HEK293 (cell line): ENCODE results near the gene SLC38A7.

Experiments
- CTCF ChIA-PET: fragments of 350-600 bp; formaldehyde crosslinking; extraction: SDS; loops from one replicate; lab custom pipeline; 2021; ENCODE audit warnings: antibody characterized with exemption; lab: Yijun Ruan, JAX
- POLR2A ChIA-PET: fragments of 300-600 bp; formaldehyde crosslinking; extraction: SDS; loops from one replicate; lab custom pipeline; 2020; ENCODE audit warnings: antibody characterized with exemption, inconsistent platforms; lab: Yijun Ruan, JAX
- H3K27ac ChIP-seq: fragments of 200-500 bp; sonication (Bioruptor generic); 2 replicates; pipeline ENCODE4 v1.5.1; 2014; ENCODE audit warnings: low read depth, low read length, control low read depth, inconsistent platforms; ENCODE audit errors: extremely low read depth
- H3K36me3 ChIP-seq, 2 experiments: fragments of 200-500 bp in 1 of 2; sonication (Bioruptor generic) in 1 of 2; 1 replicate in 1 of 2; 2 replicates in 1 of 2; pipeline ENCODE4 v1.5.1; 2014 to 2017; ENCODE audit warnings: inconsistent platforms in 2 of 2, low read length in 2 of 2; ENCODE audit not compliant: control insufficient read depth in 2 of 2, insufficient read depth in 1 of 2
- H3K4me1 ChIP-seq: fragments of 200-500 bp; sonication (Bioruptor generic); 2 replicates; pipeline ENCODE4 v1.5.1; 2014; ENCODE audit warnings: mild to moderate bottlenecking, low read length, inconsistent platforms; ENCODE audit not compliant: control insufficient read depth, insufficient read depth
- H3K4me3 ChIP-seq: 2 replicates; pipeline ENCODE4 v1.5.1; 2011; ENCODE audit warnings: low read depth, mild to moderate bottlenecking, control low read depth, low read length, moderate library complexity
- H3K9me3 ChIP-seq: fragments of 200-500 bp; sonication (Bioruptor generic); 2 replicates; pipeline ENCODE4 v1.5.1; 2014; ENCODE audit warnings: low read depth, low read length, inconsistent platforms; ENCODE audit not compliant: control insufficient read depth, insufficient read depth
- GLIS1 ChIP-seq: fragments of 450-650 bp; formaldehyde crosslinking; IDR thresholded peaks from 2 replicates; pipeline ENCODE4 v1.5.1; 2016; ENCODE audit warnings: missing biosample characterization, missing genetic modification characterization
- PRDM2 ChIP-seq: fragments of 450-650 bp; formaldehyde crosslinking; IDR thresholded peaks from 2 replicates; pipeline ENCODE4 v1.5.1; 2016; ENCODE audit warnings: missing biosample characterization, missing genetic modification characterization, borderline replicate concordance
- PRDM4 ChIP-seq: fragments of 450-650 bp; formaldehyde crosslinking; IDR thresholded peaks from 2 replicates; pipeline ENCODE4 v1.5.1; 2017; ENCODE audit warnings: missing biosample characterization, missing genetic modification characterization
- REST ChIP-seq: fragments of 450-650 bp; formaldehyde crosslinking; IDR thresholded peaks from 2 replicates; pipeline ENCODE4 v1.5.1; 2016; ENCODE audit warnings: missing biosample characterization, missing genetic modification characterization
- SCRT1 ChIP-seq: fragments of 450-650 bp; formaldehyde crosslinking; IDR thresholded peaks from 2 replicates; pipeline ENCODE4 v1.5.1; 2016; ENCODE audit warnings: missing biosample characterization, missing genetic modification characterization, borderline replicate concordance
- TSHZ1 ChIP-seq: fragments of 450-650 bp; formaldehyde crosslinking; IDR thresholded peaks from 2 replicates; pipeline ENCODE4 v1.5.1; 2016; ENCODE audit warnings: missing biosample characterization, missing genetic modification characterization, borderline replicate concordance
- YY1 ChIP-seq: fragments of 450-650 bp; formaldehyde crosslinking; IDR thresholded peaks from 2 replicates; pipeline ENCODE4 v1.5.1; 2018; ENCODE audit warnings: missing biosample characterization, missing genetic modification characterization
- ZBTB17 ChIP-seq: fragments of 450-650 bp; formaldehyde crosslinking; IDR thresholded peaks from 2 replicates; pipeline ENCODE4 v1.5.1; 2016; ENCODE audit warnings: missing biosample characterization, missing genetic modification characterization
- ZNF221 ChIP-seq: fragments of 450-650 bp; formaldehyde crosslinking; IDR thresholded peaks from 2 replicates; pipeline ENCODE4 v1.5.1; 2017; ENCODE audit warnings: missing biosample characterization, missing genetic modification characterization, borderline replicate concordance
- ZNF26 ChIP-seq: fragments of 450-650 bp; formaldehyde crosslinking; IDR thresholded peaks from 2 replicates; pipeline ENCODE4 v1.5.1; 2016; ENCODE audit warnings: missing biosample characterization, missing genetic modification characterization
- ZNF560 ChIP-seq: fragments of 450-650 bp; formaldehyde crosslinking; IDR thresholded peaks from 2 replicates; pipeline ENCODE4 v1.5.1; 2017; ENCODE audit warnings: missing biosample characterization, missing genetic modification characterization, borderline replicate concordance
- ZNF621 ChIP-seq: fragments of 450-650 bp; formaldehyde crosslinking; IDR thresholded peaks from 2 replicates; pipeline ENCODE4 v1.5.1; 2017; ENCODE audit warnings: missing biosample characterization, missing genetic modification characterization
- ZNF660 ChIP-seq: fragments of 450-650 bp; IDR thresholded peaks from 2 replicates; pipeline ENCODE4 v1.5.1; 2018; ENCODE audit warnings: missing biosample characterization, mild to moderate bottlenecking, missing genetic modification characterization
- ZNF830 ChIP-seq: fragments of 450-650 bp; IDR thresholded peaks from 2 replicates; pipeline ENCODE4 v1.5.0; 2018; ENCODE audit warnings: missing biosample characterization, missing genetic modification characterization, low read depth, mild to moderate bottlenecking, moderate library complexity

The SLC38A7 gene

GRCh38 chr16:58651965-58652348 is 32.6 kb downstream of the SLC38A7 start (continued):
- no peak for TF ChIP-seq PRDM4

GRCh38 chr16:58649707-58650106 is 34.9 kb downstream of the SLC38A7 start:
- Histone ChIP-seq H3K9me3 (no peaks in the 10 kb centered on the region), H3K36me3 (no peaks in the 10 kb centered on the region), H3K4me3 (no peak overlapping the region), H3K27ac (no peak overlapping the region), H3K4me1 (0 out of 2 replicates have a peak, but pooled peaks cover 3% of the 10 kb centered on the region)
- POLR2A ChIA-PET = no interaction called here
- CTCF ChIA-PET = interaction anchor here (0.6 to 0.8 kb wide), 2 partner anchors 19 to 157 kb away, joined by 3 to 5 read pairs; no protein-coding TSS in a partner anchor
- TF ChIP-seq ZNF26 = no peak
- no peak for TF ChIP-seq GLIS1
- TF ChIP-seq REST = no peak
- no peak for TF ChIP-seq ZNF621 (tag by site-specific recombination)
- TF ChIP-seq ZNF221 (tag by site-specific recombination) = no peak
- TF ChIP-seq PRDM2 = no peak
- no peak for TF ChIP-seq YY1 (tag by site-specific recombination)
- no peak for TF ChIP-seq SCRT1 (tag by site-specific recombination)
- no peak for TF ChIP-seq ZNF830
- no peak for TF ChIP-seq ZBTB17 (tag by site-specific recombination)
- no peak for TF ChIP-seq ZNF660
- TF ChIP-seq TSHZ1 (tag by site-specific recombination) = no peak
- TF ChIP-seq ZNF560 (tag by site-specific recombination) = no peak
- TF ChIP-seq, all 188 proteins: peak for 0
